LNCAP (cell line): ENCODE results near the gene ACO1.

Experiments used
- TF ChIP-seq, protein P1 (sequence below): fragments of 450-650 bp; IDR thresholded peaks from 2 replicates; pipeline ENCODE4 v1.5.1; 2017; ENCODE audit warnings: mild to moderate bottlenecking

The ACO1 gene

GRCh38 chr9:32398207-32398606, 13.8 kb downstream of the ACO1 start:
- TF ChIP-seq, protein P1, sequence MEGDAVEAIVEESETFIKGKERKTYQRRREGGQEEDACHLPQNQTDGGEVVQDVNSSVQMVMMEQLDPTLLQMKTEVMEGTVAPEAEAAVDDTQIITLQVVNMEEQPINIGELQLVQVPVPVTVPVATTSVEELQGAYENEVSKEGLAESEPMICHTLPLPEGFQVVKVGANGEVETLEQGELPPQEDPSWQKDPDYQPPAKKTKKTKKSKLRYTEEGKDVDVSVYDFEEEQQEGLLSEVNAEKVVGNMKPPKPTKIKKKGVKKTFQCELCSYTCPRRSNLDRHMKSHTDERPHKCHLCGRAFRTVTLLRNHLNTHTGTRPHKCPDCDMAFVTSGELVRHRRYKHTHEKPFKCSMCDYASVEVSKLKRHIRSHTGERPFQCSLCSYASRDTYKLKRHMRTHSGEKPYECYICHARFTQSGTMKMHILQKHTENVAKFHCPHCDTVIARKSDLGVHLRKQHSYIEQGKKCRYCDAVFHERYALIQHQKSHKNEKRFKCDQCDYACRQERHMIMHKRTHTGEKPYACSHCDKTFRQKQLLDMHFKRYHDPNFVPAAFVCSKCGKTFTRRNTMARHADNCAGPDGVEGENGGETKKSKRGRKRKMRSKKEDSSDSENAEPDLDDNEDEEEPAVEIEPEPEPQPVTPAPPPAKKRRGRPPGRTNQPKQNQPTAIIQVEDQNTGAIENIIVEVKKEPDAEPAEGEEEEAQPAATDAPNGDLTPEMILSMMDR, result no peak

- TF ChIP-seq, protein P1, result no peak
These were observed 14.8 kb downstream of the ACO1 start for GRCh38 chr9:32399110-32399815.

- TF ChIP-seq, protein P1, result no peak
These were observed 17.0 kb downstream of the ACO1 start for GRCh38 chr9:32401488-32401887.

DNA sequence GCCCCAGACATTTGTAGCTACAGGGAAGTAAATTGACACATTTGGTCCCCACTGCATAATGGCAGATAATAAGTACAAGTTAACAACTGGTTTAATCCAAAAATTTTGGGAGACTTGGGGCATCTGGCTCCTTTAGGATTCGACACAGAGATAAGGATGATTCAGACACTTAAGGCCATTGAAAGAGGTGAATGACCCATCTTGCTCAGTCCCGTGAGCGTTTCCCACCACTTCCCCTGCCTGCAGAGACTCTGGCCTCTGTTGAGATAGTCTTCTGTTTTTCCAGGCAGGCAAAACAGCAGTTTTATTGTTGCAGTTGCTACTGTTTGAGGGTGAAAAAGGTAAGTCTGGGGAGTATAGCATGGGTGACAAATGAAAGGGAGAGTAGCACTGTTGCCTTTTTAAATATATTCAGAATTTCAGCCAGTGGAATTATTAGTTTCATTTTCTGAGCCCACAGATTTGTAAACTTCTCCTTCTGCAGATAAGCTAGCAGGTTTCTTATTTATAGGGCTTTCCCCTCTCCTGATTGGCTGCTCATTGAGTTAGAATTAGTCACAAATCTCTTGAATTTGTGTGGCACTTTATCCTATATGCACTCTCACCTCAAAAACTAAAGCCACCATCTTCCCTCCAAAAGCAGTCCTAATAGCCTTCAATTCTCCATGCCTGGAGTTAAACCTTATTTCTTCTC, 19.3 kb downstream of the ACO1 start:
- TF ChIP-seq, protein P1, result no peak

DNA sequence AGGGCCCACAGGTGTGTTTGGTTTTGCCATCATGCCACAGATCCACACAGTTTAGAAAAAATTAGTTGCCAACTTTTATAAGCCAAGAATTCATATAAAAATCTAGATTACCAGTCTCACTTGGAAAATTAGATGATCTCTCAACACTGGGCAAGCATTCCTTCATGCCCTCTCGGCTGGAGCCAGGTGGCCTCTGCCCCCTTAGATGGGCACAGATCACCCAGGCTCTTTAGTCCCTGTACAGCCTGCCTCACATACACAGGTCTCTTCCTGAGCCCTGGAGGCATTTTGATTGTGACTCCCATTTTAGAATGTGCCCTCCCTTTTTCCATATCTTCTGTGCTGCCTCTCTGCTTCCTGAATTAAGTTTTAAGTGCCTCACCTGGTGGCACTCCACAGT, 20.0 kb downstream of the ACO1 start:
- TF ChIP-seq, protein P1, result no peak

DNA sequence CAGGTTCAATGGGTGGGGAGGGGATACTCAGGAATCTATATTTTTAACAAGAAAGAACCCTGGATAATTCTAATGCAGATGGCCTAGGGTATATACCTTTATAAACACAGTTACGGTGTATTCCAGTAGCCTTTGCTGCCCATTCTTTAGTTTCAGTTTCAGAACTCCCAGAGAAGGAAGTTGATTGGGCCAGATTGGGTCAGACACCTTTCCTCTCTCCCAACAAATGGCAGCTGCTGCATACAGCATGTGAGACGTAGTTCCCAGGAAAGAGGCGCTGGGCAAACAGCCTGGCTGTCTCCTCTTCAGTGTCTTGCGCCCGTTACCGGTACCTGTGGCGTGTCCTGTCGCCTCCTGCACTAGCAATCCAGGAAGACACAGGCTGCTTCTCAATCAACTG, 20.4 kb downstream of the ACO1 start:
- TF ChIP-seq, protein P1, result no peak

DNA sequence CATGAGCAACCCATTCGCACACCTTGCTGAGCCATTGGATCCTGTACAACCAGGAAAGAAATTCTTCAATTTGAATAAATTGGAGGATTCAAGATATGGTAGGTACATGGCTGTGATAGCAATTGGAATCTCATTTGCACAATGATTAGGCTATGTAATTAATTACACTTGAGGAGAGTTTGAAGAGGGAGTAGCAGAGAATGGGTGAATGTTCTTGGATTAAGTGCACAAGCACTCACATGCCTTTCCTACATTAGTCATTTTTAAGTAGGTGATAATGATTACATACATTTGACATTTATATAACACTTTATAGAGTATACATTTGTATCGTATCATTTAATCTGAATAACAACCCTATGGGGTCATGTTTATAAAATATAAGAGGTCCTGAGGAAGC, 21.1 kb downstream of the ACO1 start:
- TF ChIP-seq, protein P1, result no peak
